A204.1 (cell line): ENCODE measurements around the gene TCEANC2.
"Not testable (repeated sequence)": the region's sequence is repeated elsewhere in the genome, so short reads cannot be mapped to it uniquely, and the experiment has no call there.

ENCODE experiments used
- FAIRE-seq: peaks from 2 replicates; lab custom pipeline; 2012; peaks lifted over from hg19 to GRCh38; lab: Jason Lieb, UNC

TCEANC2 gene

DNA sequence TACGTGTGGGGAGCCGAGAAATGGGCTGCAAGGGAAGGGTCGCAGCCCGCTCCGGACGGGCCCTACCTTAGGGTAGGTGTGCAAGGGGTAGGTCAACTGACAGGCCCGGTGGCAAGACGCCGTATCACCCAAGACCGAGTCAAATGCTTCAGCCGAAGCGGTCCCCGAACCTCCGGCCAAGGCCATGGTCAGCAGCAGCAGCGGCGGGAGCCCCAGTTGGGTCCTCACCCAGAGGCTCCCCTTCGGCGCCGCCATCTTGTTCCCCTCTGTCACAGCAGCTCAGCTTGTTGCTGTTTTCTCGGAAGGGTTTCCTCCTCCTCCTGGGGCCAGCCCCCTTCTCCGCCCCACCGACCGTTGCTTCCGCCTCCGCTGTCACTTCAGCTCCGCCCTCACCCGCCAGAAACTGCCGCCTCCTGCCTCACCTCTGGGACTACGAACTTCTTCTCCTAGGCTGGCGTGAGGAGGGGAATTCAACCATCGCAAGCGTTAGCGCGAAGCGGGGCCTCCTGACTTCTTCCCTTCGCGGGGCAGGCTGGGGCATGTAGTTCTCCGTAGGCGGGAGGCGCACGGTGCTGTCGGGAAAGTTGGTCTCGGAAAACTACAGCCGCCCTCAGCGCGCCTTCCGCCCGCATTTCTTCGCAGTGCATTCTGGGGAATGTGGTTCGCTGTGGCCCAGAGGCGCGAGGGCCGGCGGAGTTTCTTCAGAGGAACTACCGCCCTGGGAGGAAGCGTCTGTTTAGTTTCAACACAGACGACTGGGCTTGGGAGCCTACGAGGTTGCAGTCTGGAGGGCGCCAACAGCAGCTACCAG is at the start of gene TCEANC2, which contains the start of gene TMEM59:
TSS of gene TCEANC2 (plus strand) at position 675 of the 811 bp plus-strand sequence. CDS start 815 bp downstream, outside the sequence.
TSS of gene TMEM59 (minus strand) at position 271 of the 811 bp plus-strand sequence. CDS start at position 255, 16 bp downstream.
- peak; percentile 99 for FAIRE-seq

DNA sequence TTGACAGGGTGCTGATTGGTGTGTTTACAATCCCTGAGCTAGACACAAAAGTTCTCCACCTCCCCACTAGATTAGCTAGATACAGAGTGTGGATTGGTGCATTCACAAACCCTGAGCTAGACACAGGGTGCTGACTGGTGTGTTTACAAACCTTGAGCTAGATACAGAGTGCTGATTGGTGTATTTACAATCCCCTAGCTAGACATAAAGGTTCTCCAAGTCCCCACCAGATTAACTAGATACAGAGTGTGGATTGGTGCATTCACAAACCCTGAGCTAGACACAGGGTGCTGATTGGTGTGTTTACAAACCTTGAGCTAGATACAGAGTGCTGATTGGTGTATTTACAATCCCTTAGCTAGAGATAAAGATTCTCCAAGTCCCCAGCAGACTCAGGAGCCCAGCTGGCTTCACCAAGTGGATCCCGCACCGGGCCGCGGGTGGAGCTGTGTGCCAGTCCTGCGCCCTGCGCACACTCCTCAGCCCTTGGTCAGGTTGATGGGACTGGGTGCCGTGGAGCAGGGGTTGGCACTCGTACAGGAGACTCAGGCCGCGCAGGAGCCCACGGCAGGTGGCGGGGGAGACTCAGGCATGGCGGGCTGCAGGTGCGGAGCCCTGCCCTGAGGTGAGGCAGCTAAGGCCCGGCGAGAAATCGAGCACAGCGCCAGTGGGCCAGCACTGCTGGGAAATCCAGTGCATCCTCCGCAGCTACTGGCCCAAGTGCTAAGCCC is 49.5 kb upstream of the TCEANC2 start:
- not testable (repeated sequence) for FAIRE-seq

DNA sequence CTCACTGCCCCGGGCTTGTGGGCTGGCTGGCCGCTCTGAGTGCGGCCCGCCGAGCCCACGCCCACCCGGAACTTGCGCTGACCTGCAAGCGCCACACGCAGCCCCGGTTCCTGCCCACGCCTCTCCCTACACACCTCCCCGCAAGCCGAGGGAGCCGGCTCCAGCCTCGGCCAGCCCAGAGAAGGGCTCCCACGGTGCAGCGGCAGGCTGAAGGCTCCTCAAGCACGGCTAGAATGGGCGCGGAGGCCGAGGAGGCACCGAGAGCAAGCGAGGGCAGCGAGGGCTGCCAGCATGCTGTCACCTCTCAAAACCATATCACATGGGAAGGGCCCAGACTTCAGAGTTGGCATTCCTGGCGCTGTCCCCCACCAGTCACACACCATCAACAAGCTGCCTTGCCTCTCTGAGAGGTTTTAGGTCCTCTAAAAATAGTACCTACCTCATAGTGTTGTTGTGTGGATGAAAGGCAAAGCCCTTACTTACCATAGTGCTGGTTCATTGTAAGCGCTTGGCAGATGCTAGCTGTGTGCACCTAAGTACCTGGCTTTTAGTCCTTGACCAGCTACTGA is 48.8 kb upstream of the TCEANC2 start:
- no peak for FAIRE-seq

DNA sequence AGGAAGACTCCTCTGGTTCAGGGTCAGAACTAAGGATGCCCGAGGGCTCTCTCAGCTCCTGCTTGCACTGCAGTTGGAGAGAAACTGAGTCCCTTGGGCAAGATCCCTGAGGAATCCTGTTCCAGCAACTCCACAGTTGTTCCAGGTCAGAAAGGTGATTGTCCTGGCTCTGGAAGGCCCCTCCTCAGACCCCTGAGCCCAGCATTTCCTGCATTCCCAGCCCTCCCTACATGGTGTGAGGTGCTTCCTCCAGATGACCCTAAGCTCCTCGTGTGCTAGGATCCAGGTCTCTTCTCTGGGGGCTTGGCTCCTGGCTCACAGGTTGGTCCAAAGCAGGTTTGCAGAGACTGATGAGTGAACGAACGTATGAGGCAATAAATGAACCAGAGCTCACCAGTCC is 46.9 kb upstream of the TCEANC2 start:
- FAIRE-seq, result no peak

DNA sequence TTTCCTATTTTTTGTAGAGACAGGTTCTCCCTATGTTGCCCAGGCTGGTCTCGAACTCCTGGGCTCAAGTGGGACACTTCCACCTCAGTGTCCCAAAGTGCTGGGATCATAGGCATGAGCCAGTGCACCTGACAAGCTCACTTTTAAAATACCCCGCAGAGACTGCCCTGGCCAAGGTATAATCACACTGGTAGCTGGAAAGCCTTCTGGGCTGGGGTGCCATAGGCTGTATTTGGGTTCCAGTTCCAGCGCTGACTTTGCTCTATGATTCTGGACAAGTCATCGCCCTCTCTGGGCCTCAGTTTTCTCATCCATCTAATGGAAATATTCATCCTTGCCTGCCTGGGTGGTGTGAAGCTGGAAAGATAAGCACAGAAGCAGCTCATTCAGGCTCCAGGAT is 45.8 kb upstream of the TCEANC2 start:
- no peak for FAIRE-seq

DNA sequence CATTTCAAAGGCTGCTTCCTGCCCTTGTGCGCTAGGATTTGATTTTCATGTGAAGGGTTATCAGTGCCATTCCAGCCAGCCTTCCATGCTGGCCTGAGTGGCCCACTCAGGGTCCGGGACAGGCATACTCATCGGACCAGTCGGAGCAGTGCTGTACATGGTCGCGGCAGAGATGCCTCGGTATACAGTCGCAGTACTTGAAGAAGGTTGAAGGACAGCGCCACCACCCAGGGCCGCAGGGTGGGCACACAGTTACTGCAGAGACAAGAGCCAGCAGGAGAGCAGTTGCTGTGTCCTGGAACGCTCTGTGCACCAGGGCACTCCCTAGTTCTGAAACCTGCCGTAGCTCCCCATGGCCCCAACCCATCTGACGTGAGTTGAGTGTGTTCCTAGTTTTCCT is 44.5 kb upstream of the TCEANC2 start:
- FAIRE-seq, result no peak

DNA sequence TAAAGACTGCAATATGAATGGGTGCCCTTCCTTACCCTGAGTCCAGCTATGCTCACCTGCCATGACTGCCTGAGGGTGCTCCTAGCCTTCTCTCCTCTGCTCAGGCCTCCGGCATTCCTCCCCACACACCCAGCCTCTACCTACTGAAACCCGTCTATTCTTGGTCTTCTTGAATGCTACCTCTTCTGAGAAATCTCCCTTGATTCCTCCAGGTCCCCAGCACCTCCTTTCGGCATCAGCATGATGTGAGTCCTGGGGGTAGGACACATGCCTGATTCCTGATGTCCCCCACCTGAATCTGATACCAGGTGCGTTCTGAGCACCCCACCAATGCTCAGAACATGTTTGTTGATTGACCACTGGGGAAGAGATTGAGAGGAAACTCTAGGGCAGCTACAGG is 44.0 kb upstream of the TCEANC2 start:
- no peak for FAIRE-seq

DNA sequence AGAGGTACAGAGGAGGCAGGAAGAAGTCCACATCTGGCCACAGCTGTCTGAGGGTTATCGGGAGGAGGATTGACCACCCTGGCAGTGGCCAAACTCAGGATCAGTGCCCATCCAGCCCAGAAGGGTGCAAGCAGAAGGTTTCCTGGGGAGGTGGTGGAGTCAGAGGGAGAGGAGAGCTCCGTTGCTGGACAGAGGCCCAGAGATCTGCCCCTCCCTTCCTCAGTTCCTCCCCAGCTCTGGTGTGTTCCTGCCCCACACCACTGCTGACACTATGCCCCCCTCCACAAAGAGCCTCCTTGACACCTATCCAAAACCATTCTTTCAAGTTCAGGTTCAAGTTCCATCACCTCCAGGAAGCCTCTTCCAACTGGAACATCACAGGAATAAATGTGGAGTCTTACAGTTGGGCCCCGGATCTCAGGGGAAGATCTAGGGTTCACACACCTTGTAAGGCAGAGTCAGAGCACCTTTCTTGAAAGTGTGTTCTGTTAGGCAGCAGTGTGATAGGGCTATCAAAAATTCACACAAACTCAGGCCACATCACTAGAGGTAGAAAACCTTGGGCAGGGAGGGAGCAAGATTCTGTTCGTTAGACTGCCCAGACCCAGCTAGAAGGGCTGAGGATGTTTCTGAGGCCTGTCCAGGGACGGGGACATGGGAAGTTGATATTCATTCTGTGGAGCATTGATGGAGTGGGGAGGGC is 42.8 kb upstream of the TCEANC2 start:
- no peak for FAIRE-seq

DNA sequence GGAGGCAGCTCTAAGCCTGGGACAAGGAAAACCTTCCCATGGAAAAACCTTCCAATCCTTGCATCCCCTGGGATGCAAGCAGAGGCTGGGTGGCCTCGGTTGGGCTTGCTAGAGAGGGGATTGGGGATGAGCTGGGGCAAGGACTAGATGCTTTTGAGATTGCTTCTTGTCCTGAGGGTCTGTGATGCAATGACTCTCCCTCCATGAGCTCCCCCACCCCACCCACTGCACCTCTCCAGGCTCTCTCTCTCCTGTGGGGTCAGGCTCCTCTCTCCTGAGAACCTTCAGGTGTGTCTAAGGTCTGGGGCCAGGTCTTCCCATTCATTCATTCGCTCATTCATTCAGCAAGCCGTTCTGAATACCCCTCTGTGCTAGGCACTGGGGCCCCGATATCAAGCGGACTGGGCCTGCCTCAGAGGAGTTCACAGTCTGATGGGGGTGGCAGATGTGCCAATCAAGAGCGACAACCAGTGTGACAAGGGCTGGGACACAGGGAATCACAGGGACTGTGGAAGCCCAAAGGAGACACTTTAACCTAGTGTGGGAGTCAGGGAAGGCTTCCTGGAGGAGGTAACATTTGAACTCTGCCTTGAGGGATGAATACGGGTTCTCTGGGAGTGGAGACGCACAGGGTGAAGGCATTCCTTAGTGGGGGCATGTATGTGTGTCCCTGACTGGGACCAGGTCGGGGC is 41.9 kb upstream of the TCEANC2 start:
- FAIRE-seq, result no peak

DNA sequence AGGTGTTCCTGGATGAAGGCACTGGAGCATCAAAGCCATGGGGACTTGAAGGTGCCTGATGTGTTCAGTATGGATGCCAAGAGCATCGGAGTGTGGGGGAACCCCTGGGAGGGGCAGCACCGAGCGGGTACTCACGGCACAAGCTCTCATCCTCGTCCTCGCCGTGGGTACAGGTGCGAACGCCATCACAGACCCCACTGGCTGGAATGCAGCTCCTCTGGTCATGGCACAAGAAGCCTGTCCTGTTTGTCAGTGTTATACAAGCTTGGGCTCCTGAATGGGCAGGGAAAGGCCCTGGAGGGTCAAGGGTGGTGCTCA is 41.4 kb upstream of the TCEANC2 start:
- FAIRE-seq, result no peak

DNA sequence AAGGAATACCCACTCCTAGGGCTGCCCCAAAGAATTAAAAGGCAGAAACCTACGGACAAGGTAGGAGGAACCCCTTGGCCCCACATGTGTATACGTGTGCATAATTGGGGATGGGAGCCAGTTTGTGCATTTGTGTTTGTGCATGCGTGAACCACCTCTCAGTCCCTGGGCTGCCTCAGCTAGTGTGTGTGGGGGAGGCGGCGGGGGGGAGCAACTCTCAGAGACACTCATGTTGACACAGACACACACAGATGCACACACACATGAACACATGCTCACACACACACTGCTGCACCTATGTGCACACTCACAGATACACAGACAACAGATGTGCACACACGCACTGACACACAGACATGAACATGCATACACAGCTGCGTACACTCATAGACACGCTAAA is 40.5 kb upstream of the TCEANC2 start:
- no peak for FAIRE-seq

DNA sequence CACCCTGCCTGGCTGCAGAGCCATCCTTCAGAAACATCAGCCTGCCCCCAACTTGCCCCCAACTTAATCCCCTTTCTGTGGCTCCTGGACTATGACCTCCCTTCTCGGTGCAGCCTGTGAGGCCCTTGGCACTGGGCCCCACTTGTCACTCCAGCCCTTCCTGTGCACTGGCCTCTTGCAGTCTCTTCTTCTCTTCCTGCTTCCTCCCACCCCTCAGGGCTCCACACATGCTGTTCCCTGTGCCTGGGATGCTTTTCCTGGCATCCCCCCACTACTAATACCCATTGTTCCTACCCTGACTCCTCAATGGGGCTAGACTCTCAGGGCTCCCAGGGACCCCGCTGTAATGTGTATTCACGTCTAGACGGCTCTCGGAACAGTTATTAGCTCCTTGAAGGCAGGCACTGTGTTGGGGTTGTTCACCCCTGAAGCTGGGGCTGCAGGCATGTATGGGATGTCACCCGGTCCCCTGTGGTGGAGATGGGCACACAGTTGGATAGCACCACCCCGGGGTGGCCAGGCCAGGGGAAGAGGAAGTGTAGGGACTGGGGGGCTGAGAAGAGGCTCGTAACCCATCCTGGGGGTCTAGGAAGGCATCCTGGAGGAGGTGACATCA is 39.9 kb upstream of the TCEANC2 start:
- no peak for FAIRE-seq

DNA sequence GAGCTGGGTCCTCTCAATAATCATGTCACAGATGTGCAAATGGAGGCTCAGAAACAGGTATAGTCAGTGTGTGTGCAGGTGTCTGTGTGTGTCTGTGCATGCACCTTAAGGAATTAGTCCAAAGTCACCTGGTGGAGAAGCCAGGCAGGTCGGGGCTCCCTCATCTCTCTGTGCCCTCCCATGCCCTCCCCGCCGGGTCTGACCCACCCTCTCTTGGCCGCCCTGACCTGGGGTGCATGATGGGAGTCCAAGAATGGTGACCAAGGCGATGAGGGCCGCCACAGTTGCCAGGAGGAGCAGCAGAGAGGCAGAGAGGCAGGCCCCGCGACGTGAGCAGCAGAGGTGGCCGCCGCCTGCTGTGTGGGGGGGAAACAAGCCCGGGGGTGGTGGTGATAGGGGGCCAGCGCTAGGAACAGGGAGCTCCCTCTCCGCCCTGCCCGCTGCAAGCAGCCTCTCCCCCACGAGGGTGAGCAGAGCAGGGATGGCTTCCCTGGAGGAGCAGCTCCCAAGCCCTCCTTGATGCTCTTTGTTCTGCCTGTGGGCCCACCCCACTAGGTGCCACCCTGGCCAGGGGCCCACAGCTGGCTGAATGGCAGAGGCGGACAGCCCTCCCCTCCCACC is 39.3 kb upstream of the TCEANC2 start:
- FAIRE-seq, result no peak

DNA sequence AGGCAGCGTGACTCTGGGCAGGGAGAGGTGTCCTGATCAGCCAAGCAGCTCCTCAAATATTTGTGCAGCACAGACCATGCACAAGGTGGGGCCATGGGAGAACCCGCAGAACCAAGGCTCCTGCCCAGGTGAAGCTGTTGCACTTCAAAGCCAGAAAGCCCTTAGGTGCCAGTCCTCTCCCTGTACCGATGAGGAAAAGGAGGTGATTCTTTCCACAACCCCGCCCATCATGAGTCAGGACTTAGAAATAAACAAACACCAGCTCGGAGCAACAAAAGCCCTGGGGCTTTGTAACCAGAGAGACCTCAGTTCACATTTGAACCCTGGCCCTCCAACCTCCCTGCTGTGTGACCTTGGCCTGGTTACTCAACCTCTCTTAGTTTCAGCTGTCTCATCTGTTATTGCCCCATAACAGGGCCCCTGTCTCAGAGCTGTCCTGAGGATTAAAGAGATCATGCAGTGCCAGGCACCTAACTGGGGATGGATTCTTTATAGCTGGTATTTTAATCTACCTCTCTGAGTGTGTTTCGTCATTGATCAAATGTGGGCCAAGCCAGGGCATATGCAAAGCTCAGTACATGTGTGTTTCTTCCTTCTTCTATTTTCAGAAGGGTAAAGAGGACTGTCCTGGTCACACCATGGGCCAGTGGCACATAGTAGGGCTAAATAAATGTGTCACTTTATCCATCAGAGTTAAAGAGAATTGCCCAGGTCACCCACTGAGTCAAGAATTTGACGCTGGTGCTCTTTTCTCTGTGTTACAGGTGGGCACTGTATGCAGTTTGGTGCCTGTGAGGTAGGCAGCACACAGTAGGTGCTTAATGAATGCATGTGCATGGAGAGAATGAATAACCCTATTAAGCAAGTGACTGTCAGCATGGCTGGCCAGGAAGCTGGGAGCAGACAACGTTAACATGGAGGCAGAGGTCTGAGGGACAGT is 36.8 kb upstream of the TCEANC2 start:
- no peak for FAIRE-seq

DNA sequence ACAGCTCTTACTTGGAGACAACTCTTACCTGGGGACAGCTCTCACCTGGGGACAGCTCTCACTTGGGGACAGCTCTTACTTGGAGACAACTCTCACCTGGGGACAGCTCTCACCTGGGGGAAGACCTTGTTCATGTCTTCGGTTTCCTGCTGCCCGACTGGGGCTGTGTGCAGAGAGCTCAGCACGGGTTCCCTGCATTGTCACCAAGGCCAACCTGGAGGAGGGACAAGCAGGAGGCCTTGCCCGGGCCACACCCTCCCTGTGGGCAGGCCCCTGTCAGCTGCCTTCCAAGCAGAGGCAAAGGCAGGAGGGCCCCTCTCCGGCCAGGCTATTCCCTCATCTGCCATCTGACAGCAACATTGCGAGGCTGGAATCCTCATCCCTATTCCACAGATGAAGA is 35.4 kb upstream of the TCEANC2 start, which contains the start of gene LDLRAD1:
TSS of gene LDLRAD1 (minus strand) at position 208 of the 400 bp plus-strand sequence. CDS start at position 134, 74 bp downstream.
- no peak for FAIRE-seq

DNA sequence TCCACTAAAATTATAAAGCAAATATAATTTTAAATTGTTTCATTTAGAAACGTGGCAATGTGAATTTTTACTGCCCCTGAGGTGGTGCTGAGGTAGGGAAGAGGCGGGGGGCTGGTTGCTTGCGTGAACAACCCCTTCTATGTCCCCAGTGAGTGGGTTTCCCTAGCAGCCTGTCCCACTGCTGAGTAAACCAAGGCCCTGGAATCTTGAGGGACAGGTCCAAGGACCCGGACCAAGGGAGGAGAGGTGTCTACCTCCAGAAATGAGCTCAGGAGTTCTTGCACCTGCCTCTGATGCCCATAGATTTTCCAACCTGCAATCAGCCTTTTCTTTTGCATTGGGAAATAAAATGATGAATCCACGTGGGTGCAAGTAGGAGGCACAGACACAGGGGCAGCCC is 34.8 kb upstream of the TCEANC2 start:
- no peak for FAIRE-seq

DNA sequence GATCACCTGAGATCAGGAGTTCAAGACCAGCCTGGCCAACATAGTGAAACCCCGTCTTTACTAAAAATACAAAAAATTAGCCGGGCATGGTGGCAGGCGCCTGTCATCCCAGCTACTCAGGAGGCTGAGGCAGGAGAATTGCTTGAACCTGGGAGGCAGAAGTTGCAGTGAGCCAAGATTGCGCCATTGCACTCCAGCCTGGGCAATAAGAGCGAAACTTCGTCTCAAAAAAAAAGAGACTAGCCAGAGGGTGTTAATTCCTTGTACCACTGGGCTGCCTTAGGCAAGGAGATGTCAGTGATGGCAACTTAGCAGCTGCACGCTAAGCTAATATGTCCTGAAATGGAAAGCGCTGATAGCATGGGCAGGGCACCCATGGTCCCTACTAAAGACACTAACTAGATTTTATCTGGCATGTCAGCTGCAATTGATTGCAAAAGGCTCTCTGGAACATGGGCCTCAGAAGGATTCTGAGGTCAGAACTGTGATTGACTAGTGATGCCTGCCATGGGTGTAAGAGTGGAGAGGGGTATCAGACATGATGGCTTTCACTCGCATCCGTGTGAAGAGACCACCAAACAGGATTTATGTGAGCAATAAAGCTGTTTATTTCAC is 33.7 kb upstream of the TCEANC2 start:
- FAIRE-seq, result not testable (repeated sequence)

DNA sequence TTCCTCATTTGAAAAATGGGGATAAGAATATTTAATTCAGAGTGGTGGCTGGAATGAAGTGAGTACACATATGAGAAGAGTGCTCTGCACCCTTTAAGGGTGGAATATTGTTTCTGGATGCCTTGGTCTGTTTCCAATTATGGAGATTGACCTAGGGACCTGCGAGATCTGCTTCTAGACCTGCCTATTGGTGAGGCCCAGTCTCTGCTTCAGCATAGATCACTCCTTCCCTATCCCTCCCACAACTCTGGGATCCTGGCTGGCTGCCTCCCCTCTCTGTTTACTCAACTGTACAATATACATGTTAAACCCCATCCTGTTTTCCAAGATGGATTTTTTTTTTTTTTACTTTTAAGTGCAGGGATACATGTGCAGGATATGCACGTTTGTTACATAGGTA is 29.1 kb upstream of the TCEANC2 start:
- FAIRE-seq, result no peak

DNA sequence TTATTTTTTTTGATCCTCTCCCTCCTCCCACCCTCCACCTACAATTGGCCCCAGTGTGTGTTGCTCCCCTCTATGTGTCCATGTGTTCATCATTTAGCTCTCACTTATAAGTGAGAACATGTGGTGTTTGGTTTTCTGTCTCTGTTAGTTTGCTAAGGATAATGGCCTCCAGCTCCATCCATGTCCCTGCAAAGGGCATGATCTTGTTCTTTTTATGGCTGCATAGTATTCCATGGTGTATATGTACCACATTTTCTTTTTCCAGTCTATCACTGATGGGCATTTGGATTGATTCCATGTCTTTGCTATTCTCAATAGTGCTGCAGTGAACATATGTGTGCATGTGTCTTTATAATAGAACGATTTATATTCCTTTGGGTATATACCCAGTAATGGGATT is 28.6 kb upstream of the TCEANC2 start:
- FAIRE-seq, result not testable (repeated sequence)
